HG03460 (cell line): ENCODE results near the gene PPM1H.
A peak's percentile ranks its signal among the peaks of the same experiment; 100 is the strongest.
"Not testable (repeated sequence)": the region's sequence is repeated elsewhere in the genome, so short reads cannot be mapped to it uniquely, and the experiment has no call there.

Source experiments
- ATAC-seq: cut with Tn5 transposase; IDR thresholded peaks from one replicate; pipeline ENCODE4 v1.9.1; 2021; ENCODE audit not compliant: unreplicated experiment

The PPM1H gene

GRCh38 chr12:62771828-62772227, 163.1 kb downstream of the PPM1H start:
- no peak for ATAC-seq

- no peak for ATAC-seq
Observed at GRCh38 chr12:62770381-62770780, 164.6 kb downstream of the PPM1H start.

GRCh38 chr12:62769076-62769619, 165.8 kb downstream of the PPM1H start:
- ATAC-seq, result no peak

DNA sequence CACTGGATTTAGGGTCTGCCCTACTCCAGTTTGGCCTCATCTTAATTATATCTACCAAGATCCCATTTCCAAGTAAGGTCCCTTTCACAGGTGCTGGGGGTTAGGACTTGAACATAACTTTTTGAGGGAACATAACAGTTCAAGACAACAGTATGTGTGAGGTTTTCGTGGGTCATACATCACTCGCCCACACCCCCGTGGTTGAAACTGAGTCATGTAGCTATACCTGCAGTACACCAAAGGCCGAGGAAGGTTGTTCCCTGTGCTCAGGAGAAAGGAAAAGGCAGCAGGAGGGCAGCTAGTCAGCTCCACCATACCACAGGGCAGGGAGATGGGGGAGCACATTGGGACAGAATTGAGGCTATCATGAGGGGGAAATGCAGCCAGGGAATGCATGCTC, 167.0 kb downstream of the PPM1H start:
- no peak for ATAC-seq

DNA sequence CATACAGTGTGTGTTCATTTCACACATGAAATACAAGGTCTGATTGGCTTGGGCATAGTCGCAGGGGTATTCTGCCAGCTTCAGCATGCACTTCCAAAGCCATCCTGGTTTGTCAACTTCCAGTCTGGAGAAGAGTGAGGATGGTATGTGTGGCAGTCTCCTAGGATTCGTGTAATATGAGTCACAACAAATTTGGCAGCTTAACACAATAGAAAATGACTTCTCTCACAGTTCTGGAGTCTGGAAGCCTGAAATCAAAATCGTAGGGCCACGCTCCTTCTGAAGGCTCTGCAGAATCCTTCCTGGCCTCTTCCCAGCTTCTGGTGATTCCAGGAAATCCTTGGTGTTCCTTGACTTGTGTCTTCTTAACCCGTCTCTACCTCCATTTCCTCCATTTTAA, 167.5 kb downstream of the PPM1H start:
- no peak for ATAC-seq

GRCh38 chr12:62766496-62766895, 168.5 kb downstream of the PPM1H start:
- ATAC-seq, result no peak

GRCh38 chr12:62763861-62764645, 170.9 kb downstream of the PPM1H start:
- no peak for ATAC-seq

- no peak for ATAC-seq
Observed at GRCh38 chr12:62763312-62763711, 171.6 kb downstream of the PPM1H start.

GRCh38 chr12:62762645-62763044, 172.3 kb downstream of the PPM1H start:
- ATAC-seq, result no peak

DNA sequence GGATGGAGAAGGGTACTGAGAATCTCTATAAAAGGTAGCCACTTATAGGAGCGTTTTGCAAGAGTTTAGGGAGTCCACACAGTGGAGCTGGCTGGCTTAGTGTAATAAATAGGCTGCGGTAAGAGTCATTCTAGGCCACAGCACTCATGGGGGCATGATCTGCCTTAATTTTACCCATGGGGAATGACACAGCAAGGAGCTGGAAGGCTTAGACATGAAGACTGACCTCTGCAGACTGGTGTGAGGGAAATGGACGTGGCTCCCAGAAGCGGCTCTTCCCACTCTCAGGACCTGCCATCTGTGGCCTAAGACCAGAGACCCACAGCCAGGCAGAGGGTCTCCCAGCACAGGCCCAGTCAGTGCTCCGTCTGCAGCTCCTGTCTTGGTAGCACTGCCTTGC, 173.3 kb downstream of the PPM1H start:
- ATAC-seq, result no peak

DNA sequence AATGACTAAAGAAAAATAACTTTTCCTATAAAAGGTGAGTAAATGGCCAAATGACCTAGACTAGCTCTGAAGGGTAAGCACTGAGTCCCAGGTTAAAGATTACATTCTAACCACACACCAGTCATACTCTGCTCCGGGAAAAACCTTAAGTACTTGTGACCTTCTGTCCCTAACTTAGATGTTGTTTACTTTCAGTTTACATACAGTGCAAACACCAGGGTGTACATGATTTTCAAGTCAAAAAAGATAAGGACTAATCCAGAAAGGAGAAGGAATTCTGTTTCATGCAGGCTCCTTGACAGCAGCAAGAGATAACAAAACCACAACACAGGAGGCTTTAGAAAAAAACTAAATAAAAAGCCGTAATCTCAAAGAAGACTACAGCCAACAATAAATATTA, 174.2 kb downstream of the PPM1H start:
- peak; percentile 95 for ATAC-seq

GRCh38 chr12:62760341-62760740, 174.6 kb downstream of the PPM1H start:
- ATAC-seq, result not testable (repeated sequence)

DNA sequence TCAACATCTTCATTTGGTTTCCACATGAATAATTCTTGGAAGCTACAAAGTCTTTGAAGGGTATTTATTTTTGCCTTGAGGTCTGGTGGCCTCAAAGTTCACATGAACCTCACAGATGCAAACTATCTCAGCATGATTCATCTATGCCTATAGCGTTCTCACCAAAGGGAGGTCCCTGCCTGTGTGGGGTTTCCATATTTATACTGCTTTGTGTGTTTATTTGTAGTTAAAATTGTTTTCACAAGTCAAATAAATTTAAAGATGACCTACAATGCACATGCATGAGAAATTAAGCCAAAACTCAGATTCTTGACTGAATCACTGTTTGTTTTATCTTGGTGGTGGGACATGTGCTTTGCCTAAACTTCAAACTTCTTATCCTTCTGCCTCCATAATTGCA, 176.7 kb downstream of the PPM1H start:
- no peak for ATAC-seq

GRCh38 chr12:62757048-62757447, 177.9 kb downstream of the PPM1H start:
- ATAC-seq, result no peak

DNA sequence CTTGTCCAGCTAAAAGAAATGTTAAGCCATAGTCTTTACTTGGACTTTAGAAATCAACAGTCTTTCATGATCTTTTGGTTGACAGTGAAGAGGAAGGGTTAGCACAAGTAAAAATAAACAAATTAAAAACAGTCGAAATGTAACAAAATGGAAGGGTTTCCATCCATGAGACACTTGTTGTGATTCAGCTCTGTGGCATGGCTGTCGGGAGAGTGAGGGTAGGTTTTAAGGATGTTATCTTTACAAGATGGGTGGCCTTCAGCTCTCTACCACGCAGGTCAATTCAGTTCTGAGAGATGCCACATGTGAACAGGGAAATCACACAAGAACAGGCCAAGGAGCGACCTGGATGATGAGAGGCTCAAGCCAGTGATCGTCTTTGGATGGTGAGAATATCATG, 180.2 kb downstream of the PPM1H start:
- no peak for ATAC-seq

DNA sequence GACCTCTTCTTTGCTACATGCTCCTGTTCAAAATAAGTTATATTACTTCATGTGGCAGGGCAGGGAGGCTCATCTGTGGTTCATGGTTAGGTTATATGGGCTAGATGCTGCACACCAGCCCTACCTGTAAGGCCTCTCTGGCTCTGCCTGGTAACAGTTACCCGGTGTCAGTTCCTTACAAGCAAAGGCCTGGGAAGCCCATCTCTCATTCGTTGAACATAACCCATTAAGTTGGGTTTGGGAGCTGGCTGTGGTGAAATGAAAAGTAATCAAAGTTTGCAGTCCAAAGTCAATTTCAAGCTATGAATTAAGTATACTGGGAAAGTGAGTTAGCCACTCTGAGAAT, 183.2 kb downstream of the PPM1H start:
- ATAC-seq, result no peak

DNA sequence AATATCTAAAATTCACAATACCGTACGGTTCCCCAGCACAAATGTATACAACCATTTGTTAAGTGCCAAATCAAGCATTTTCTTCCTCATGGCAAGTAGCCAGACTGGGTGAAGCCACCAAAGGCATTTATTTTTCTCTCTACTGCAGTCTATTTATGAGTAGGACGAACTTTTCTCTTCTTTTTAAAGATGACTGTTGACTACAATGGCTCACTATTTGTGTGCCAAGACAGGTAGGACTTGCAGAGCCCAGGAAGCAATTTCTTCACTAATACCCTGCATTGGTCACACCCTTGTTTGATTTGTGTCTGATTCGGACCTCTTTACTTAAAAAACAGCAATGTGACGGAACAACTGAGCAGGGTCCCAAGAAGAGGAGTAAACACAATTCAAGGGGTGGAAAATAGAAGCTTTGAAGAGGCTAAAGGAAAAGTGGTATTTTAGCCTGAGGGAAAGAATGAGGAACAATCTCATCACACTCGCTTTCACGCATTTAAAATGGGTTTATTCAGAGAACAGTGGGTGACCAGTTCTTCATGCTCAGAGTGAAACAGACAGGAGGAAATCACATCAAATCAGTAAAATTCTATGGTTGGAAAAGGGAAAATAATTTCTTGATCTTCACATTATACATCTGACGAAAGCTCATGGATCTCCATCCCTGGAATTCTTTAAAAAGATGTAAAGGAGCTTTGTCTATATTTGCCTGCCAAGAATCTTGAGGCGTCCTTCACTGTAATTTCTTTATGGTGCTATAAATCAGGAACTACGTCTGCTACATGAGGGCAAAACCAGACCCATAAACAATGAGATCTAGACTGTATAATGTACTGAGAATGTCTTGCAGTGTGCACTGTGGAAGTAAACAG, 183.8 kb downstream of the PPM1H start:
- ATAC-seq, result no peak

DNA sequence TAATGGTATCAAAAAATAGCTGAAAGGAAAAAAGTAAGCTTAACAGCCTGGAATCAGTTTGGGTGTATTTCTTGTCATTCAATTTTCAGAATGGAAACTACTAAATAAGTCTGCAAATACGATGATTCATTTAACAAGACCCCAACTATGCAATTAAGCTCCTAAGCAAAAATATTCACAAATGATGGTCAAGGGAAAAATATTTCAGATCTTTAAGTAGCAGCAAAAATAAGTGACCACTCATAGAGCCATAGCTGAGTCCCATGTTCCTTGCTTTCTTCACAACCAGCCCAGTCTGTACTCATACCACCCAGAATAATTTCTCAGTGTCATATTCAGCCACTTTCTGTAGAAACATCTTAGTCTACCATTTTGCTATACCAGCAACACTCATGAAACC, 185.4 kb downstream of the PPM1H start:
- ATAC-seq, result no peak

DNA sequence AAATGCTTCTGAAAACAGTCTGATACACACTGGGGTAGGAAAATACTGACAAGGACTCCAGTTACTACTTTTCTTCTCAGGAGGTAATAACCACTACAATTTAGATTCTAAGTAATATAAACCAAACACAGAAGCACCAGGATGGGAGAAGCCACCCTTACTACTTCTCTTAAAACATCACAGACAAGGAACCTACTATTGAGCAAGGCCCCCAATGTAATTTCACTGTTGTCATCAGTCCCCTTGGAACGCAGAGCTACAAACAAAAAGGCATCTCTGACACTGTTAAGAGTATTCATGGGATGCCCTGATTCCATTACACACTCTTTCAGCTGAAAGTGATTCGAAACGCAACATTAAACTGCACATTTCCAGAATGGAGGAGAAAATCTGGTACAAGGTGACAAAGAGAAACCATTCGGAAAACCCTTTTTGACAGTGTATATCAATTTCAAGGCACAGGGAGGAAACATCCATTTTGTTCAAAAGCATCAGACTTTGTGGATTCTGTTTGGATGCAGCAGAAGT, 185.9 kb downstream of the PPM1H start:
- no peak for ATAC-seq

- no peak for ATAC-seq
Observed at GRCh38 chr12:62744551-62744950, 190.4 kb downstream of the PPM1H start.

GRCh38 chr12:62739266-62740015, 195.5 kb downstream of the PPM1H start:
- ATAC-seq, result no peak
